CD4-positive, alpha-beta memory T cell (primary cell): Measurements from ENCODE around the gene BCLAF3. TPM values are rescaled to one million over a fixed set of nuclear protein-coding genes. Genes with fewer than 3 reads are reported as not detected.

ENCODE experiments used
- CTCF ChIA-PET: fragments of 350-600 bp; sonication (Branson Sonifier 250); formaldehyde crosslinking; loops from one replicate; lab custom pipeline; 2021; ENCODE audit warnings: inconsistent platforms; ENCODE audit not compliant: partially characterized antibody; lab: Charles Lee
- POLR2A ChIA-PET: fragments of 350-600 bp; sonication (Branson Sonifier 250); formaldehyde crosslinking; loops from one replicate; lab custom pipeline; 2021; ENCODE audit not compliant: partially characterized antibody; lab: Charles Lee
- DNase-seq, 5 donors: peaks; one replicate each; pipeline versions ENCODE4 v3.0.0 to v3.0.0-alpha.2; 2020 to 2022; ENCODE audit warnings: mixed read lengths in 1 of 5
- H3K27ac ChIP-seq: one replicate; pipeline ENCODE4 v1.7.0; 2013; ENCODE audit warnings: low read depth, low read length
- H3K27me3 ChIP-seq: 2 replicates; pipeline ENCODE4 v1.7.0; 2013; ENCODE audit warnings: mild to moderate bottlenecking, low read length, moderate library complexity; ENCODE audit not compliant: insufficient read depth
- H3K36me3 ChIP-seq: 2 replicates; pipeline ENCODE4 v1.7.0; 2013; ENCODE audit warnings: mild to moderate bottlenecking, low read length, moderate library complexity; ENCODE audit not compliant: insufficient read depth
- H3K4me1 ChIP-seq: 2 replicates; pipeline ENCODE4 v1.7.0; 2013; ENCODE audit warnings: mild to moderate bottlenecking, low read length, moderate library complexity; ENCODE audit not compliant: insufficient read depth
- H3K4me3 ChIP-seq, 2 donors: one replicate each; pipeline ENCODE4 v1.7.0; 2013; ENCODE audit warnings: low read length in 2 of 2, mild to moderate bottlenecking in 1 of 2
- H3K9me3 ChIP-seq, 2 donors: one replicate each; pipeline ENCODE4 v1.7.0; 2013; ENCODE audit warnings: low read length in 2 of 2, control low read depth in 1 of 2; ENCODE audit not compliant: control insufficient read depth in 1 of 2
- H3K27ac Mint-ChIP-seq, 7 donors: one replicate each; pipeline ENCODE4 v1.8.0; 2020 to 2021; ENCODE audit warnings: mixed read lengths in 7 of 7, mild to moderate bottlenecking in 6 of 7, inconsistent platforms in 3 of 7, moderate library complexity in 3 of 7
- H3K27me3 Mint-ChIP-seq, 2 donors: one replicate each; pipeline ENCODE4 v1.8.0; 2020 to 2021; ENCODE audit warnings: mixed read lengths in 2 of 2
- H3K36me3 Mint-ChIP-seq, 2 donors: one replicate each; pipeline ENCODE4 v1.8.0; 2020 to 2021; ENCODE audit warnings: mixed read lengths in 2 of 2, inconsistent platforms in 1 of 2, mild to moderate bottlenecking in 1 of 2
- H3K4me1 Mint-ChIP-seq, 4 donors: one replicate each; pipeline ENCODE4 v1.8.0; 2020 to 2021; ENCODE audit warnings: mixed read lengths in 4 of 4, mild to moderate bottlenecking in 1 of 4
- H3K4me3 Mint-ChIP-seq, 8 donors: one replicate each; pipeline ENCODE4 v1.8.0; 2020 to 2021; ENCODE audit warnings: mixed read lengths in 8 of 8, mild to moderate bottlenecking in 7 of 8, moderate library complexity in 6 of 8, inconsistent platforms in 3 of 8
- H3K9me3 Mint-ChIP-seq, 8 donors: one replicate each; pipeline ENCODE4 v1.8.0; 2020 to 2021; ENCODE audit warnings: mixed read lengths in 8 of 8, mild to moderate bottlenecking in 5 of 8, inconsistent platforms in 3 of 8, moderate library complexity in 1 of 8
- intact Hi-C: fragments of 100-400 bp; cut with micrococcal nuclease; formaldehyde crosslinking; loops from one replicate; pipeline ENCODE4 v1.15.1; 2023
- polyA plus RNA-seq, 2 donors: library from polyadenylated mRNA; unstranded; fragments of 300-500 nt; fragmentation: Illumina TruSeq; gene quantifications; one replicate each; pipeline ENCODE4 v1.2.3, GENCODE V29; 2021
- total RNA-seq, 2 experiments: library from RNA; stranded (reverse); gene quantifications; one replicate each; pipeline ENCODE4 v1.2.3, GENCODE V29; 2021

Gene BCLAF3
- 10 to 100 TPM; 12.6 to 15.0 TPM for total RNA-seq
- 1 to 10 TPM in 1 of 2 donors, under 1 TPM in 1; 0.87 to 3.1 TPM for polyA plus RNA-seq

DNA sequence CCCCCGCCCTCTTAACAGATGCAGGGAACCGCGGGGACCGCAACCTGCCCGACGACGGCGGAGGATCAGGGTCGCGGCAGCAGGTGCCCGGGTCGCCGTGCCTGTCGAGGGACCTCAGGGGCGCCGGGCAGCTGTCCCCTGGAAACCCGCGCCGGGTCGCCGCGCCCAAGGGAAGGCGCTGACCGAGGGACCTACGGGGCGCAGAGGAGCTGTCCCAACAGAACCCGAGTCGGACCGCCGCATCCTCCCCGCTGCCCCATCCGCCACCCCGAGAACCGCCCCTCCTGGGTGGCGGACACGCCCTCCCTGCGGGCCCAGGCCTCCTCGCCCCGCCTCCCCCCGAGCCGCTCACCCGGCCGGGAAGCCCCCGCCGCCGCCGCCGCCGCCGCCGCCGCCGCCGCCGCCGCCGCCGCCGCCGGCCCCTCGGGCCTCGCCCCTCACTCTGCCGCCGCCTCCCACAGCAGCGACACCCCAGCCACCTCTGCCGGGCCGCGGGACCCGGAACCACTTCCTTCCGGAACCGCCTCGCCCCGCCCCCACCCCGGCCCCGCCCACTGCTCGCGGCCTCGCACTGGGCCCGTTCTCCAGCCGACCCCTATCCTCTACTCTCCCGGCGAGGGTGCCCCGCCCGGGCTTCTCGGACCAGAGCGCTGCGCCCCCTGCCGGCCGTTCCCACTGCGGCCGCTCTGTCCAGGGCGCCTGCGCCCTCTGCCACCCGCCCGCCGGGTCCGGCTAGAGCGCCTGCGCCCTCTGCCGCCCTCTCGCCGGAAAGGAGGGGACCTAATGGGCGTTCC, at the start of gene BCLAF3:
TSS of gene BCLAF3 (minus strand) at position 506 of the 794 bp plus-strand sequence. CDS start 20,797 bp downstream, outside the sequence.
- POLR2A ChIA-PET, result no interaction called here
- Histone ChIP-seq H3K36me3 (no peaks in the 10 kb centered on the region), H3K27ac (peak within 1 kb of the TSS; percentile 70), H3K4me1 (peaks cover 10% of the 10 kb centered on the region), H3K4me3 (peak within 1 kb of the TSS in 1 of 2 donors; percentile 62), H3K9me3 (no peaks in the 10 kb centered on the region), H3K27me3 (no peaks in the 10 kb centered on the region)
- no peaks in the 10 kb centered on the region for H3K27me3 Mint-ChIP-seq
- DNase-seq, result peak; percentile 80 to 82 (median 81)
- H3K9me3 Mint-ChIP-seq, result no peaks in the 10 kb centered on the region
- peak within 1 kb of the TSS; percentile 68 to 97 (median 94) for H3K27ac Mint-ChIP-seq
- intact Hi-C loops, result loop anchor here (1.0 to 10.0 kb wide), 4 partner anchors 85 to 618 kb away; no protein-coding TSS in a partner anchor
- peaks cover 10 to 31% (median 20%) of the 10 kb centered on the region in 4 donors for H3K4me1 Mint-ChIP-seq
- CTCF ChIA-PET, result interaction anchor here (1.2 to 2.0 kb wide), 2 partner anchors 86 to 619 kb away, joined by 4 to 17 read pairs; no protein-coding TSS in a partner anchor
- H3K4me3 Mint-ChIP-seq, result peak within 1 kb of the TSS; percentile 83 to 95 (median 90)
- peaks cover 0 to 11% of the 10 kb centered on the region in 2 donors for H3K36me3 Mint-ChIP-seq

DNA sequence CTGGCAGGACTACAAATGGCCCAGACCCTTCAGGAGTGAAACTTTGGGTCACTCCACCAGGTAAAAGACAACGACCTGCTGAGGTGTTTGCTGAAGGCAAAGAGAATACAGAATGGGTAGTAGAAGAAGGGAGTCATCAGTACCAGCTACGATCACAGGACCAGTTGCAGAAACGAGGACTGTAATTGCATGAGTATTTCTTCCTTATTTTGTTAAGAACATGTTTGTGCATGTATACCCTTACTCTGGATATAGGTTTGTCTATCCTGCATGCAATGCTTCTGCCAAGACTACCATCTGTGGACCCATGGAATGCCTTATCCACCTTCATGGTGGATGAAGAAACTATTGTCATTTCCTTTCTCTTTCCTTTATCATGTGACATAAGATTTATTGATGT, 48.1 kb upstream of the BCLAF3 start:
- no peak overlapping the region for H3K4me3 Mint-ChIP-seq
- no peaks in the 10 kb centered on the region for H3K36me3 ChIP-seq
- H3K27ac Mint-ChIP-seq, result no peak overlapping the region
- DNase-seq, result no peak
- no peak overlapping the region for H3K27ac ChIP-seq
- H3K4me1 Mint-ChIP-seq, result no peaks in the 10 kb centered on the region
- peaks cover 0 to 2% (median 0%) of the 10 kb centered on the region in 8 donors for H3K9me3 Mint-ChIP-seq
- no peaks in the 10 kb centered on the region for H3K27me3 Mint-ChIP-seq
- no peaks in the 10 kb centered on the region for H3K27me3 ChIP-seq
- intact Hi-C loops, result no loop called here
- H3K36me3 Mint-ChIP-seq, result peaks cover 0 to 3% of the 10 kb centered on the region in 2 donors
- H3K4me1 ChIP-seq, result no peaks in the 10 kb centered on the region
- no peaks in the 10 kb centered on the region for H3K9me3 ChIP-seq
- POLR2A ChIA-PET, result no interaction called here
- H3K4me3 ChIP-seq, result no peak overlapping the region
- CTCF ChIA-PET, result no interaction called here

DNA sequence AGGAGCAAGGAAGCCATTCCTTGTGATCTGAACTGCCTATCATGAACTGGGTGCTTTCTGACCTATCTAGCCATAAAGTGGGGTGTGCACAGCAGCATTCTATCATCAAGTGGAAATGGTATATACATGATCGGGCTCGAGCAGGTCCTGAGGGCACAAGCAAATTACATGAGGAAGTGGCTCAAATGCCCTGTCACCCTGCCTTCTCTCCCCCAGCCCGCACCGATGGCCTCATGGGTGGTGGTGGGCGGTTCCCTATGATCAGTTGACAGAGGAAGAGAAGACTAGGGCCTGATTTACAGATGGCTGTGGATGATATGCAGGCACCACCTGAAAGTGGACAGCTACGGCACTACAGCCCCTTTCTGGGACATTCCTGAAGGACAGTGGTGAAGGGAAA, 46.3 kb upstream of the BCLAF3 start:
- ChIA-PET CTCF (no interaction called here), POLR2A (no interaction called here)
- Histone ChIP-seq H3K4me3 (no peak overlapping the region), H3K27ac (no peak overlapping the region), H3K4me1 (no peaks in the 10 kb centered on the region), H3K27me3 (no peaks in the 10 kb centered on the region), H3K9me3 (no peaks in the 10 kb centered on the region), H3K36me3 (no peaks in the 10 kb centered on the region)
- no peak overlapping the region for H3K4me3 Mint-ChIP-seq
- no peaks in the 10 kb centered on the region for H3K27me3 Mint-ChIP-seq
- peaks cover 0 to 3% of the 10 kb centered on the region in 2 donors for H3K36me3 Mint-ChIP-seq
- intact Hi-C loops, result no loop called here
- H3K9me3 Mint-ChIP-seq, result peaks cover 0 to 2% (median 0%) of the 10 kb centered on the region in 8 donors
- no peak overlapping the region for H3K27ac Mint-ChIP-seq
- no peak for DNase-seq
- no peaks in the 10 kb centered on the region for H3K4me1 Mint-ChIP-seq

DNA sequence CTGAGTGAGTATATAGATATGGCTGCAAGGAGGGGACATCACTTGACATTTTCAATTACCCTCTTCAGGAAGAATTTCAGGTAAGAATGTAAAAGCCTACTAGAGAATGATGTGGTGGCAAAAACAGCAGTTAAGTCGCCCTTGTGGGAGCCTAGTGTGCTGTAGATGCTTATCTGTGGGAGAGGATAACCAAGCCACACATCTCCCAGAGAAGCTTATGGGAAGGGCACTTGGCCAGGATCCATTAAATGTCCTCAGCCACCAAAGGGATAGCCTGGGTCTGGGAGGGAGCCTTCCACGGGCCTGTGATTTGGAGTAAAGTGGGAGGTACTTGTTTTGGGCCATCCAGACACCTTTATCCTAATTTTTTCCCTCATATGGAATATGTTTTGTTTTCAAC, 41.3 kb upstream of the BCLAF3 start:
- ChIA-PET CTCF (no interaction called here), POLR2A (no interaction called here)
- no peaks in the 10 kb centered on the region for H3K4me1 ChIP-seq
- Mint-ChIP-seq H3K27me3 (no peaks in the 10 kb centered on the region), H3K4me3 (no peak overlapping the region), H3K4me1 (peaks cover 2 to 8% (median 5%) of the 10 kb centered on the region in 4 donors), H3K27ac (no peak overlapping the region), H3K9me3 (peaks cover 0 to 2% (median 0%) of the 10 kb centered on the region in 8 donors), H3K36me3 (peaks cover 0 to 3% of the 10 kb centered on the region in 2 donors)
- H3K27me3 ChIP-seq, result no peaks in the 10 kb centered on the region
- no peaks in the 10 kb centered on the region for H3K9me3 ChIP-seq
- no peak for DNase-seq
- no peaks in the 10 kb centered on the region for H3K36me3 ChIP-seq
- H3K4me3 ChIP-seq, result no peak overlapping the region
- intact Hi-C loops, result no loop called here
- no peak overlapping the region for H3K27ac ChIP-seq

DNA sequence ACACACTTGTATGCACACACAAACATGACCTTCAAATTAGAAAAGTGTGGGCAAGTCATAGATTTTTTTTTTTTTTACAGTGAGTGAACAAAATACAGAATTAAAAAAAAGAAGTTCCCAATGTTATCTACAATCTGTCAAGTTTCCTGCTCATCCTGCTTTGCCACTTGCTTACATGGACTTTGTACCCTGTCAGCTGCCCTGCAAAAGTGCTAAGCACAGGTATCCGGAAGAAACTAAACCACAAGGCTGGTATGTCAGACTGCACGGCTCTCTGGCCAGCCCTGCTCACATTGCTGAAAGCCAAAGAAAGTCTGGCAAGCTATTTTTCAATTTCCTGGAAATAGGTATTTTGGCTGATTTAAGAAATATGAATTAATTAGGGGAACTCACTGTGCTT, 38.9 kb upstream of the BCLAF3 start:
- ChIA-PET CTCF (no interaction called here), POLR2A (no interaction called here)
- DNase-seq, result no peak
- Histone ChIP-seq H3K27me3 (no peaks in the 10 kb centered on the region), H3K27ac (no peak overlapping the region), H3K4me3 (no peak overlapping the region), H3K36me3 (no peaks in the 10 kb centered on the region), H3K9me3 (no peaks in the 10 kb centered on the region), H3K4me1 (no peaks in the 10 kb centered on the region)
- intact Hi-C loops, result no loop called here
- Mint-ChIP-seq H3K4me3 (no peak overlapping the region), H3K4me1 (peaks cover 2 to 8% (median 5%) of the 10 kb centered on the region in 4 donors), H3K27ac (peak overlapping the region in 1 of 7 donors; percentile 29), H3K36me3 (peaks cover 0 to 6% of the 10 kb centered on the region in 2 donors), H3K27me3 (no peaks in the 10 kb centered on the region), H3K9me3 (no peaks in the 10 kb centered on the region)

DNA sequence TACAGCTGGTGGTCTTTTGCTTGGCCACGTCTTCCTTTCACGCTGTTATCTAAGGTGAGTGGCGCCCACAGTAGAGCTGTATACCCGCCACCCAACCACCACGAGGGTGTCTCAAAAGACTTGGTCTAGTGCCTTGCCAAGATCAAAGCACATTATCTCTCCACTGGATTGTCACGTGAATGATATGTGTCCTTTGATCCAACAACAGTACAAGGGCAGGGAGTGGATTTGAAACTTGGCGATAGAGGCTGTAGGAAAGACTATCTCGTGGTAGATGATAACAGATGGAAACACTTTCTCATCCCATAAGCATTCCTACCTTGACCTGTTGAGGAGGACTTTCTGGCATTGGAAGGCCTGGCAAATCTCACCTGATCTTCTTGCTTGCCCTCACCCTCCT, 37.7 kb upstream of the BCLAF3 start:
- peak overlapping the region in 1 of 7 donors; percentile 55 for H3K27ac Mint-ChIP-seq
- Histone ChIP-seq H3K9me3 (no peaks in the 10 kb centered on the region), H3K27ac (no peak overlapping the region), H3K4me3 (no peak overlapping the region), H3K27me3 (no peaks in the 10 kb centered on the region), H3K4me1 (no peaks in the 10 kb centered on the region), H3K36me3 (no peaks in the 10 kb centered on the region)
- H3K4me1 Mint-ChIP-seq, result peaks cover 2 to 8% (median 5%) of the 10 kb centered on the region in 4 donors
- H3K27me3 Mint-ChIP-seq, result no peaks in the 10 kb centered on the region
- H3K4me3 Mint-ChIP-seq, result peak overlapping the region in 1 of 8 donors; percentile 10
- H3K36me3 Mint-ChIP-seq, result peaks cover 0 to 6% of the 10 kb centered on the region in 2 donors
- H3K9me3 Mint-ChIP-seq, result no peaks in the 10 kb centered on the region
- intact Hi-C loops, result no loop called here
- CTCF ChIA-PET, result no interaction called here
- no peak for DNase-seq
- POLR2A ChIA-PET, result no interaction called here

DNA sequence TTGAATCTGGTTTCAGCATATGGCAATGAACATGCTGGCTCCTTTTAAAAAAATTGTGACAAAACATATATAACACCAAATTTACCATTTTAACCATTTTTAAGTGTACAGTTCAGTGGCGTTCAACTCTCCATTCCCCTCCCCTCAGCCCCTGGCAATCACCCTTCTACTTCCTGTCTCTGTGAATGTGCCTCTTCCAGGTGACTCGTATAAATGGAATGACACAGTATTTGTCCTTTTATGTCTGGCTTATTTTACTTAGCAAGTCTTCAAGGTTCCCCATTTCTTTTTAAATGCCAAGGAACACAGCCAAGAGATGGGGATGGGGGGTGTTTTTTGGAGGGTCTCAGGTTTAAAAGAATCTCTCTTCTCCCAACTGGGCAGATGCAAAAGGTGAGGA, 35.4 kb upstream of the BCLAF3 start:
- H3K9me3 ChIP-seq, result no peaks in the 10 kb centered on the region
- POLR2A ChIA-PET, result no interaction called here
- no peak overlapping the region for H3K27ac ChIP-seq
- Mint-ChIP-seq H3K27me3 (peaks cover 0 to 3% of the 10 kb centered on the region in 2 donors), H3K36me3 (peaks cover 0 to 23% of the 10 kb centered on the region in 2 donors), H3K4me1 (peaks cover 2 to 8% (median 5%) of the 10 kb centered on the region in 4 donors), H3K4me3 (no peak overlapping the region), H3K9me3 (no peaks in the 10 kb centered on the region), H3K27ac (peak overlapping the region in 1 of 7 donors; percentile 47)
- no peaks in the 10 kb centered on the region for H3K36me3 ChIP-seq
- CTCF ChIA-PET, result no interaction called here
- no peak for DNase-seq
- no peaks in the 10 kb centered on the region for H3K4me1 ChIP-seq
- H3K27me3 ChIP-seq, result no peaks in the 10 kb centered on the region
- intact Hi-C loops, result no loop called here
- no peak overlapping the region for H3K4me3 ChIP-seq
